IMR-90 (cell line): Measurements from ENCODE around the gene NR6A1. TPM values are rescaled to one million over a fixed set of nuclear protein-coding genes. Genes with fewer than 3 reads are reported as not detected.

Experiments
- ATAC-seq: fragments of 200-7000 bp; cut with Tn5 transposase; 2 replicates; pipeline ENCODE4 v1.9.1; 2020; ENCODE audit warnings: low read depth, mild to moderate bottlenecking, moderate library complexity
- BruUV-seq: library from RNA; stranded (reverse); fragments of 400-500 nt; replicated peaks from 2 replicates; lab custom pipeline; 2021; lab: Mats Ljungman, UMichigan
- CTCF ChIA-PET: fragments of 300-600 bp; formaldehyde crosslinking; extraction: SDS; loops from one replicate; lab custom pipeline; 2021; ENCODE audit warnings: antibody characterized with exemption; lab: Yijun Ruan, JAX
- POLR2A ChIA-PET: fragments of 300-600 bp; sonication (Branson Sonifier 250); formaldehyde crosslinking; loops from one replicate; lab custom pipeline; 2022; ENCODE audit warnings: antibody characterized with exemption; ENCODE audit not compliant: unreplicated experiment; lab: Charles Lee
- DNase-seq: peaks from one replicate; pipeline ENCODE4 v3.0.0; 2013
- H2AFZ ChIP-seq: replicated peaks from 2 replicates; pipeline ENCODE3; 2013; ENCODE audit warnings: low read length, mild to moderate bottlenecking; ENCODE audit not compliant: poor library complexity
- H2AK5ac ChIP-seq: 2 replicates; pipeline ENCODE4 v1.6.1; 2013; ENCODE audit warnings: low read depth, low read length, inconsistent platforms
- H2AK9ac ChIP-seq: replicated peaks from 2 replicates; pipeline ENCODE3; 2013; ENCODE audit warnings: mild to moderate bottlenecking, low read depth, low read length, moderate library complexity; ENCODE audit not compliant: poor library complexity
- H2BK120ac ChIP-seq: 2 replicates; pipeline ENCODE4 v1.6.1; 2013; ENCODE audit warnings: low read depth, low read length, inconsistent platforms
- H2BK15ac ChIP-seq: 3 replicates; pipeline ENCODE4 v1.6.1; 2013; ENCODE audit warnings: low read depth, low read length, inconsistent platforms
- H2BK20ac ChIP-seq: 2 replicates; pipeline ENCODE4 v1.6.1; 2013; ENCODE audit warnings: low read depth, mild to moderate bottlenecking, inconsistent platforms, low read length, moderate library complexity
- H2BK5ac ChIP-seq: 2 replicates; pipeline ENCODE4 v1.6.1; 2013; ENCODE audit warnings: mild to moderate bottlenecking, low read depth, low read length, inconsistent platforms; ENCODE audit not compliant: poor library complexity, severe bottlenecking
- H3K14ac ChIP-seq: replicated peaks from 2 replicates; pipeline ENCODE4 v1.6.1; 2013; ENCODE audit warnings: low read depth, low read length, inconsistent platforms
- H3K18ac ChIP-seq: 2 replicates; pipeline ENCODE4 v1.6.1; 2013; ENCODE audit warnings: low read depth, low read length, control low read depth
- H3K23ac ChIP-seq: 2 replicates; pipeline ENCODE4 v1.6.1; 2013; ENCODE audit warnings: low read depth, low read length, inconsistent platforms
- H3K27ac ChIP-seq: 2 replicates; pipeline ENCODE4 v1.5.1; 2013; ENCODE audit warnings: mild to moderate bottlenecking, control low read depth, low read length; ENCODE audit not compliant: insufficient read depth
- H3K27me3 ChIP-seq: 2 replicates; pipeline ENCODE4 v1.6.1; 2013; ENCODE audit warnings: low read length; ENCODE audit not compliant: control insufficient read depth, insufficient read depth
- H3K36me3 ChIP-seq: 2 replicates; pipeline ENCODE4 v1.6.1; 2013; ENCODE audit warnings: low read length, mixed read lengths; ENCODE audit not compliant: control insufficient read depth, insufficient read depth
- H3K4ac ChIP-seq: 2 replicates; pipeline ENCODE4 v1.6.1; 2013; ENCODE audit warnings: low read depth, low read length, inconsistent platforms
- H3K4me1 ChIP-seq: 2 replicates; pipeline ENCODE4 v1.6.1; 2013; ENCODE audit warnings: low read length, mixed read lengths; ENCODE audit not compliant: control insufficient read depth, insufficient read depth
- H3K4me2 ChIP-seq: 2 replicates; pipeline ENCODE4 v1.6.1; 2013; ENCODE audit warnings: low read depth, mild to moderate bottlenecking, control low read depth, low read length, moderate library complexity
- H3K4me3 ChIP-seq: 2 replicates; pipeline ENCODE4 v1.5.1; 2013; ENCODE audit warnings: low read depth, mild to moderate bottlenecking, control low read depth, low read length, moderate library complexity; ENCODE audit not compliant: insufficient read depth
- H3K56ac ChIP-seq: 2 replicates; pipeline ENCODE4 v1.6.1; 2013; ENCODE audit warnings: low read length, inconsistent platforms; ENCODE audit not compliant: insufficient read depth; ENCODE audit errors: extremely low read depth
- H3K79me1 ChIP-seq, 2 experiments: 2 replicates each; pipeline ENCODE4 v1.6.1; 2013; ENCODE audit warnings: low read length in 2 of 2, inconsistent platforms in 1 of 2, low read depth in 1 of 2
- H3K9ac ChIP-seq: 2 replicates; pipeline ENCODE4 v1.6.1; 2013; ENCODE audit warnings: low read depth, low read length, control low read depth
- H3K9me1 ChIP-seq: 2 replicates; pipeline ENCODE4 v1.6.1; 2013; ENCODE audit warnings: low read length, inconsistent platforms; ENCODE audit not compliant: insufficient read depth
- H3K9me3 ChIP-seq: 2 replicates; pipeline ENCODE4 v1.6.1; 2013; ENCODE audit warnings: low read length; ENCODE audit not compliant: control insufficient read depth, insufficient read depth
- H4K20me1 ChIP-seq: 2 replicates; pipeline ENCODE4 v1.6.1; 2013; ENCODE audit warnings: low read length, inconsistent platforms; ENCODE audit not compliant: insufficient read depth
- H4K5ac ChIP-seq: 2 replicates; pipeline ENCODE4 v1.6.1; 2013; ENCODE audit warnings: mild to moderate bottlenecking, low read depth, low read length, control low read depth
- H4K8ac ChIP-seq, 2 experiments: 2 replicates each; pipeline ENCODE4 v1.6.1; 2013; ENCODE audit warnings: low read depth in 2 of 2, low read length in 2 of 2, control low read depth in 1 of 2, inconsistent platforms in 1 of 2
- H4K91ac ChIP-seq: 2 replicates; pipeline ENCODE4 v1.6.1; 2013; ENCODE audit warnings: low read depth, low read length, inconsistent platforms; ENCODE audit not compliant: insufficient read depth
- CHD1 ChIP-seq: IDR thresholded peaks from 2 replicates; pipeline ENCODE4 v1.6.1; 2012; ENCODE audit warnings: low read depth, low read length, improper control_type of control experiment
- CTCF ChIP-seq: conservative IDR thresholded peaks from 2 replicates; pipeline ENCODE4 v1.5.1; 2012; ENCODE audit warnings: mild to moderate bottlenecking, low read depth, low read length, improper control_type of control experiment
- MAFK ChIP-seq: IDR thresholded peaks from 2 replicates; pipeline ENCODE4 v1.6.1; 2012; ENCODE audit warnings: low read depth, low read length, improper control_type of control experiment
- POLR2A ChIP-seq: IDR thresholded peaks from 2 replicates; pipeline ENCODE4 v1.6.1; 2012; ENCODE audit warnings: mild to moderate bottlenecking, low read depth, low read length
- RAD21 ChIP-seq: IDR thresholded peaks from 2 replicates; pipeline ENCODE4 v1.6.1; 2012; ENCODE audit warnings: low read length, improper control_type of control experiment
- SMC3 ChIP-seq: fragments of 150-350 bp; IDR thresholded peaks from 2 replicates; pipeline ENCODE4 v1.6.1; 2016; ENCODE audit warnings: low read depth, mild to moderate bottlenecking, antibody characterized with exemption, low read length, moderate library complexity
- WGBS, 2 experiments: methylation state at CpG; one replicate each; pipeline versions ENCODE4 v1.1.5 to v1.1.7; 2013; ENCODE audit warnings: missing lambda C conversion rate in 2 of 2; ENCODE audit not compliant: insufficient read length in 1 of 2; ENCODE audit errors: extremely low coverage in 2 of 2; 5-methylcytosine and 5-hydroxymethylcytosine counted together
- dilution Hi-C: fragments of 300-500 bp; cut with HindIII; formaldehyde crosslinking; loops from one replicate; pipeline ENCODE4 v1.14.3; 2018; ENCODE audit warnings: low sequenced_read_pairs; ENCODE audit not compliant: unreplicated experiment
- in situ Hi-C: fragments of 300-500 bp; cut with MboI; formaldehyde crosslinking; loops from 3 replicates; pipeline ENCODE4 v1.14.3; 2019; ENCODE audit warnings: low sequenced_read_pairs, inconsistent platforms, mixed read lengths
- intact Hi-C: fragments of 100-400 bp; cut with micrococcal nuclease; formaldehyde crosslinking; loops from 2 replicates; pipeline ENCODE4 v1.10.0; 2022
- polyA plus RNA-seq, 3 experiments: library from polyadenylated mRNA; depleted of rRNA; stranded (reverse); fragments of >200 nt; gene quantifications; 2 replicates each; pipeline ENCODE4 v1.2.3, GENCODE V29; 2012; ENCODE audit warnings: low replicate concordance in 1 of 3
- total RNA-seq: library from RNA; depleted of rRNA; stranded (reverse); fragments of >200 nt; gene quantifications from 2 replicates; pipeline ENCODE4 v1.2.3, GENCODE V29; 2012

The NR6A1 gene
- total and polyA plus RNA-seq, 2 of the 4 experiments (the other 2 are of a cell fraction) = 0.14 to 0.36 TPM

- H4K91ac ChIP-seq = no peak overlapping the region
Observed at GRCh38 chr9:124802426-124802825, 31.3 kb upstream of the NR6A1 start.

More at GRCh38 chr9:124802426-124802825, 31.3 kb upstream of the NR6A1 start:
- intact Hi-C loops (no loop called here), dilution Hi-C loops (no loop called here), in situ Hi-C loops (no loop called here)
- H3K14ac ChIP-seq = no peak overlapping the region
- H3K27ac ChIP-seq = no peak overlapping the region
- no peaks in the 10 kb centered on the region; the same call in 1 of the 2 replicates for H3K9me1 ChIP-seq
- H2AK5ac ChIP-seq = no peak overlapping the region
- no peak overlapping the region for H2BK20ac ChIP-seq
- H3K27me3 ChIP-seq = no peaks in the 10 kb centered on the region; the same call in 1 of the 2 replicates
- no peak overlapping the region for H3K4me3 ChIP-seq
- no peak overlapping the region for H3K23ac ChIP-seq
- H2BK15ac ChIP-seq = no peak overlapping the region
- WGBS, 2 experiments = 80% methylated on average over 2 of the region's 3 CpGs; no CpG with 5 or more reads in 1 of the 2 experiments
- H3K4ac ChIP-seq = no peak overlapping the region
- H3K4me2 ChIP-seq = no peak overlapping the region
- no peaks in the 10 kb centered on the region for H3K79me1 ChIP-seq
- no peak overlapping the region for H3K56ac ChIP-seq
- ChIA-PET POLR2A (no interaction called here), CTCF (interaction anchor here (1.3 kb wide), 1 partner anchor 51 kb away, joined by 3 read pairs; the partner anchor contains the start of gene WDR38)
- H2BK120ac ChIP-seq = no peak overlapping the region
- TF ChIP-seq RAD21 = no peak
- TF ChIP-seq CTCF = no peak
- no peak for TF ChIP-seq CHD1
- no peak for TF ChIP-seq MAFK
- no peak for TF ChIP-seq POLR2A
- no peak for TF ChIP-seq SMC3
- no peak overlapping the region for H4K8ac ChIP-seq
- H3K9me3 ChIP-seq = no peaks in the 10 kb centered on the region
- no peak overlapping the region for H2BK5ac ChIP-seq
- H3K18ac ChIP-seq = no peak overlapping the region
- H4K20me1 ChIP-seq = no peaks in the 10 kb centered on the region
- H3K4me1 ChIP-seq = peaks cover 9% of the 10 kb centered on the region; the same call in 1 of the 2 replicates
- DNase-seq = no peak
- no TSS peak for BruUV-seq
- H2AFZ ChIP-seq = no peak overlapping the region
- H3K9ac ChIP-seq = no peak overlapping the region
- H3K36me3 ChIP-seq = no peaks in the 10 kb centered on the region
- H4K5ac ChIP-seq = no peak overlapping the region
- H2AK9ac ChIP-seq = no peak overlapping the region
- no peak for ATAC-seq
